CD4-positive, alpha-beta T cell treated with Interleukin-2 at 100 ng/mL for 4 hours (primary cell): ENCODE results near the gene RANBP9.

Experiments
- DNase-seq: peaks from one replicate; pipeline ENCODE4 v3.0.0-alpha.2; 2020; ENCODE audit warnings: low spot score

Gene RANBP9

DNA sequence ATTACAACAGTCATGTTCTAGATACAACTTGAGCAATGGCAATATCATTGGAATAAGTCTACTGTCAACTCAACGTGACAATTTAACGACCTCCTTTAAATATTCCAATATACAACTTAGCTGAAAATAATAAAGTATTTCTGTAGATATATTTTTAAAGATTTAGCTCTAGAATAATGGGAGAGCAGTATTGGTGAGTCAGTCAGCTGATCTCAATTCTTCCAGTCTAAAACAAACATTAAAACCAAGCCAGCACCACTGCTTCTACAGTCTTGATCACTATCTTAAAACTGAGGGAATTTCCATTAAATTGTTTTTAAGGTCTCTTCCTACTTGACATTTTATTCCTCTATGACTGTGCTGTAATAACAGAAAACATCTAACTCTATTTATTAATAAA is 58.3 kb downstream of the RANBP9 start:
- no peak for DNase-seq

DNA sequence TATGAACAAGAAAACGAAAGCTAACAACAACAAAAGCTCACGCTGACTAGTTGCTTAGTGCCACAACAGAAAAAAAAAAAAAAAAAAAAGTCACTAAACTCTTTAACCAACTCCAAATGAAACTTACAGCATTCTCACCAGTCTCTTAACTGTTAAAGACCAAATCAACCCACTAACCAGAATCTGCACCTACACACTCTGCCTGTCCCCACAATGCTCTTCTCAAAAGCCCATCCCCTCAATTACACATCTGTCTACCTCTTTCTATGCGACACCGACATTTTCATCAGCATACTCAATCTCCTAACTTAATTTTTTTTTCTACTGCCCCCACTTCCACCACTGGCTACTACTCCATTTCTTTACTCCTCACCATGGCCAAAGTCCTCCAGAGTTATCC is 62.2 kb downstream of the RANBP9 start:
- DNase-seq: no peak

DNA sequence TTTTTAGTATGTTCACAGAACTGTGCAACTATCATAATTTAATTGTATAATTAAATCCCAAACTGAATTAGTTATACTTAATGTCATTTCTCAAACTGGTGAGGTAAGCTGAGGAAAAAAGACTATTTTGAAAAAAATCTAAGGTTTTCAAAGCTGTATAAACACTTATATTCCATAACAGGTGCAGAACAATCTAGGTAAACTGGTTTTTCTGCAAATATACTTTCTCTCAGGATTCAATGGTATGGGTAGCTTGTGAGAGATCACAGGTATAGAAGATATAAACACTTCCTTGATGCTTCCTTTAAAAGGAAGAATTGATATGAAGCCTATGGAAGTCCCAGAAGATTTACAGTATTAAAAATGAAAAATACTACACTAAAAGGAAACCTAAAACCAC is 62.8 kb downstream of the RANBP9 start:
- DNase-seq: no peak

DNA sequence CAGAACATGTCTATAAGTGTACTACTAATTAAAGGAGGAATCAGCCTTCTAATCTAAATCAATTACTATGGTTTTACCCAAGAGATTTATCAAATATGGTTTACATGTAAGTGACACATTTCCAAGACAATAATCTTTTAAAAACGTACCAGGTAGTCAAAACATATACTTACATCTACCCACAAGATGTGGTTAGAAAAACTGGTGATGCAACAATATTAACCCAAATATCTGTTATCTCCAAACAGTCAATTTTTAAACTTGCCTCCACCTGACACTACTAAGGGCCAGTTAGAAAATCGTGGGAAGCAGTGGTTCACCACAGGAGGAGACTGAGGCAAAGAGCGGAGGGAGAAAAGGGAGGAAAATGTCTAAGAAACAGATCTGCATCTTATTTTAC is 68.5 kb downstream of the RANBP9 start:
- DNase-seq: no peak

DNA sequence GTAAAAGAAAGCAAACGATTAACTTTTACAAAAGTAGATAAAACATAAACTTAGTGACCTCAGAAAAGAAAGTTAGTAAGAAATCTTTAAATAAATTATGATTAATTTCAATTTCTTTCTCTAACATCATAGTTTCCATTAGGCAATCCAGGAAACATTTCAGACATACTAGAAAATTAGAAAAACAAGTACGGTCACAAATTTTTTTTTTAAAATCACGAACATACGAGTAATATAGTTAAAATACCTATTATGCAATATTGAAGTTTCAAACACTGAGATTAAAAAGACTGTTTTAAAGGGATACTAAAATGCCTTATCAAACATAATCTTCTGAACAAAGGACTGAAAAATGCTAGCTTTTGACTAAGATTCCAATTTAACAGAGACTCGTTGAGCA is 70.3 kb downstream of the RANBP9 start:
- no peak for DNase-seq

DNA sequence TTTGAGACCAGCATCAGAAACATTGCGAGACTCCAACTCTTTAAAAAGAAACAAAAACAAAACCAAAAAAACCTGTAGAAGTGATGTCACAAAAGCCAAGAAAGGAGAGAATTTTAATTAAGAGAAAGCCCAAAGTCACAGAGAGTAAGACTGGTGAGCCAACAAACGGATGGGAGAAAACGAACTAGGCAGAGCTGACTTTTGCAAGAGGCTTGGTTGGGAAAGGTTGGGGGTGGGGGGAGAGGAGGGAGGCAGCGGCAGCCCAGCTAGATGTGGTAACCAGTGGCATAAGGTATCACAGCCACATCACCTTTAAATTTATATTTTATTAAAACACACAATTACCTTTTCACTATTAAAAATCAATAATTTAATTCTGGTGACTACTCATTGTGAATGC is 73.0 kb downstream of the RANBP9 start:
- no peak for DNase-seq

DNA sequence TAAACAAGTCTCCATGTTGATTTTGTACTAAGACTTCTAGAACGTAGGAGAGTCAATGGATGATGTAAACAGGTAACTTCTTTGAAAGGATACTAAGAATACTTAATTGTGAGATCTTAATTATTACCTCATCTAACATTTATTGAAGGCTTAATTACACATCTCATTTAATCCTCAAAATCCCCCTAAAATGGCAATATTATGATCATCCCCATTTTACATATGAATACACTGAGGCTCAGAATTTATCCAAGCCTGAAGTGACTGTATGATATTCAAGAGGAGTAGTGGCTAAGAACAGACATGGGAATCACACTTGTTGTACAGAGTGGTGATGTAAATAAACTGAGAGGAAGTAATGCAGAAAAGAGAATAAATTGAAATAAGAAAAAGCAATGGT is 73.6 kb downstream of the RANBP9 start:
- no peak for DNase-seq

DNA sequence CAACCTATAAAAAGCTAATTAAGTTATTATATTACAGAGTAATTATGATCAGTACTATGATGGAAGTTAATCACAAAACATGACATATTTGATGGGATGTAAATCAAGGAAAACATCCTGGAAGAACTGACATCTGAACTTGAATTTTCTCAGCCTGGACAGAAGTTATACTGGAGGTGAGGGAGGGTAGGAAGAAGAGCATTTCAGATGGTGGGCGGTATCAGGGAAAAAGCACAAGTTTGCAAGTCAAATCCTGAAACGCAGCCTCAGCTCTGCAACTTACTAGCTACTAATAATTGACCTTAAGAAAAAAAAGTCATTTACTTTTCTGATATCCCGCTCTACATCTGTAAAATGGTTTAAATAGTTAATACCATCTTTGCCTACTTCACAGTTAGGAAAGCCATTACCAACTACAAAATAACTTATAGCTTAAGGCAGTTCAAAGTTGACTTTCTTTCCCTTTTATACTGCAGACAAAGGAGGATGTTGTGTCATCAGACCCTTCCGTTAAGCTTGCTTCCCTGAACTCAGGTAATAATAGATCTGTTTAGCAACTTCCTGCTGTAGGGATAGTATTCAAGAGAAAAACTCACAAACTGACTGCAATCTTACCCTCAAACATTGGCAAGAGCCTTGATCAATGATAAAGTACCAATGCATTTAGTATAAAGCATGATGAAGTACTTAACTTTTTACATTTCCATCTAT is 75.5 kb downstream of the RANBP9 start:
- peak; percentile 12 for DNase-seq

DNA sequence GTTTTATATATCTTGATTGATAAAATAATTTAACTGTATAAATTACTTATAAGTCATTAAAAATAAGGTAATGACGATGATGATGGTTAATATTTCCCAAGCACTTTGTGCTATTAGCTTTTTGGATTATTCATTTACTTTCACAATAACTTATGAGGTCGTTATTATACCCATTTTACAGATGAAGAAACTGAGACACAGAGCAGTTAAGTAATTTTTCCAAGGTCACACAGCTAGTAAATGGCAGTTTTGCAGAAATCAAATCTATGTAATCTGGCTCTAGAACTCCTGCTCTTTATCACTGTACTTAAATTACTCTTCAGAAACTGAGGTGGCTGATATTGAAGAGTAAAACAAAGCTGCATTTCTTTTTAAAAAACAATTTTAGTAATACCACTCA is 78.3 kb downstream of the RANBP9 start:
- no peak for DNase-seq

DNA sequence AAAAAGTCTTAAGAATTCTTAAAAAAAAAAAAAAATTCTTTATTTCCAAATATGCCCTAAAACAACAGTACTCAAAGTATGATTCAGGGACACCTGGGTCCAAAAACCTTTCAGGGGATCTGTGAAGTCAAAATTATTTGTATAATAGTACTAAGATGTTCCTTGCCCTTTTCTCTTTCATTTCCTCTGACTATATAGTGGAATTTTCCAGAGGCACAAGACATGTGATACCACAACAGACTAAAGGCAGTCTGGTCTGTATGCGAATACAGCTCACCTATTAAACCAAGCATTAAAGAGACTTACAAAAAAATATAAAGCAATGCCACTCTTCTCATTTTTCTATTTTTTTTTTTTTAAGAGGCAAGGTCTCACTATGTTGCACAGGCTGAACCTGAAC is 81.1 kb downstream of the RANBP9 start:
- DNase-seq: no peak

DNA sequence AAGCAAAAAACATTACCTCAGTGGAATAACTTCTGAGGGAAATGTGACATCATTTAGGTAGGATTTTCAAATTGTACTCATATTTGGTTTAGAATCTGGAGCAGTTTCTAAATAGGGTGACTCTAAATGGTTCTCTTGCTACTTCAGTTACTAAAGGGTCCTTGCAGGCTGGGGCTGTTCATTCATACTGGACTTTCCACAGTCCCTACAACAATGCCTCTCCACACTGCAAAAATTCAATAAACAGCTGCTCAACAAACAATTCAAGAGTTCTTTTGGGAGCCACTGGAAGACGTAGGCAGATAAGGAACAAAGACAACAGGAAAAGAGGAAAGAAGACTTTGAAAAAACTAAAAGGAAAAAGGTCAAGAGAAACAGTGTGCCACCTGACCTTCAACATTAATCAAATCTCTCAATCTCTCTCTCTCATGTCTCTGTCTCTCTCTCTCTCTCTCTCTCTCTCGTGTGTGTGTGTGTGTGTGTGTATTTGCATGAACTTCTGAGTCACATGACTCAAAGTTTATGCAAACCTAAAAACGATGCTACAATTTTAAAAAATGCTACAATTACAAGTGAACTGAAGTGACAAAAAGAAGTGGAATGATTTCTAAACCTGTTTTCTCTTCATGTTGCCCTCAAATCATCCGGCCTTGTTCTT is 82.0 kb downstream of the RANBP9 start:
- no peak for DNase-seq

DNA sequence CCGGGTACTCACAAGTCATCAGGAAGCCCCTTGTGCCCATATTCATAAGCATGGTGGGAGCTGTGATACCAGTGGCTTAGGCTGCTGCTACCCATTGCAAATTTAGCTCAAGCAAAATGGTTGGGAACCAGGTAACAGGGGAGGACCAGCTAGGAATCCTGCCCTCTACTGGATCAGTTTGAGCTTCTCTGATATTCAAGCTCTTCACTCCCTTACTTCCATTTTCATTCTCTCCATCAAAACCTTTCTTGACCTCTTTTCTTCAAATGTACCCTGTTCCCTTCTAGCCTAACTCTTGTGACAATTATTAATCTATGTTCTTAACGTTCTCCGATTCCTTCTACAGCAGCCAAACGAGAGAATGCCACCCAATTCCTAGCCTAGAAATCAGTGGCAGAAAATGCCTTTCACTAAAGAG is 86.8 kb downstream of the RANBP9 start:
- DNase-seq: peak; percentile 55

DNA sequence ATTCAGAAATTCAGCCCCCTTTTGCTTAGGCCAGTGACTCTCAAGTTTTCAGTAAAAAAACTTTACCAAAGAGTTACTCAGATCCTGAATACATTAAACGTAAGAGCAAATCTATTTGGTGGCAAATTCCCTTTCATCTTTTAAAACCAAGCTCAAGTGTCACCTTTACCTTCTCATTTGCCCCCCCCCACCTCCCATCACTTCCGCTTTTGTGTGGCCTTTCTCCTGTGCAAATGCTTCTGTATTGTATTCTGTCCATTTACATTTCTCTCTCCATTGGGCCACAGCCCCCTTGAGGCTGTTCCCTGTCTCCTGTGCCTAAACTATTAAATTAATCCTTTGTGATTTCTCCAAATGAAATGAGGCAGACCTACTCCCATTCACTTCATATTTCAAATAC is 94.6 kb downstream of the RANBP9 start:
- no peak for DNase-seq

DNA sequence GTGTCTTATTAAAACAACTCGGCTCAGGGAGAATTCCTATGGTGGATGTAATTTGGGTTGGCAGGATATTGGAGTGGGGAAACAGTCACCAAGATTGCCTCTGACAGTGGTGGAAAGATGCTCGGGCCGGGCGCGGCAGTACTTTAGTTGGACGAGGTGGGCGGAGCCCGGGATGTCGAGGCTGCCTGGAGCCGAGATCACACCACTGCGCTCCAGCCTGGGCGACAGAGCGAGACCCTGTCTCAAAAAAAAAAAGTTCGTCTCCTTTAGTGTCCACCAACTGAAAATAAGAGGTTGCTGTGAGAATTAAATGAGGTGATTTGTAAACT is 95.9 kb downstream of the RANBP9 start:
- peak; percentile 33 for DNase-seq

DNA sequence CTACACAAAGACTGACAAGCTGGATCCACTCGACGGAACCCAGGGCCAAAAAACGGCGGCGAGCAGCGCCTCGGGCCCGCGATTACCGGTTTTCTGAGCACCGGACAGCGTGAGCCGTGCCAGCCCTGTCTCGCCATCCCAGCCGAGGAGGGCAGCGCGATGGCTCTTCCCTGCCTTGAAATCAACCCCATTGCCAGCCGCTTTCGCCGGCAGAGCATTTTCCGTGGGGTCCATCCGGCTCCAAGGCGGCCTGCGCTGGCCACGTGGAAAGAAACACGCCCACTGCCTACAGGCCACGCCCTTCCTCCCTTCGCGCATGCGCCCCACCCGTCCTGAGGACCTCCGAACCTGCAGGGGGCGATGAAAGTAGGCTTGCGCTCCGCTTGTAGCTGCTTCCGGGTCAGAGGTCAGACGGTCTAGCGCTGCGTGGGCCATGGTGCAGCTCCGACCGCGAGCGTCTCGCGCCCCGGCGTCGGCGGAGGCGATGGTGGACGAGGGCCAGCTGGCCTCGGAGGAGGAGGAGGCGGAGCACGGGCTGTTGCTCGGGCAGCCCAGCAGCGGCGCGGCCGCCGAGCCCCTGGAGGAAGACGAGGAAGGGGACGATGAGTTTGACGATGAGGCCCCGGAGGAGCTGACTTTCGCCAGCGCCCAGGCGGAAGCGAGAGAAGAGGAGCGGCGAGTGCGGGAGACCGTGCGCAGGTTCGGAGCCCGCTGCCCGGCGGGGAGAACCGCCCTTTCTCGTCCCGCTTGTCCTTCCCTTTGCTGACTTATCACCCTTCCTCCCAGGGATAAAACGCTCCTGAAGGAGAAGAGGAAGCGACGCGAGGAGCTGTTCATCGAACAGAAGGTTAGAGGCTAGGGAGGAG is 96.5 kb downstream of the RANBP9 start, which contains the start of gene NOL7:
NOL7 (plus strand) TSS at position 410 of the 866 bp plus-strand sequence; CDS start at position 434, 24 bp downstream.
- DNase-seq: peak; percentile 98

DNA sequence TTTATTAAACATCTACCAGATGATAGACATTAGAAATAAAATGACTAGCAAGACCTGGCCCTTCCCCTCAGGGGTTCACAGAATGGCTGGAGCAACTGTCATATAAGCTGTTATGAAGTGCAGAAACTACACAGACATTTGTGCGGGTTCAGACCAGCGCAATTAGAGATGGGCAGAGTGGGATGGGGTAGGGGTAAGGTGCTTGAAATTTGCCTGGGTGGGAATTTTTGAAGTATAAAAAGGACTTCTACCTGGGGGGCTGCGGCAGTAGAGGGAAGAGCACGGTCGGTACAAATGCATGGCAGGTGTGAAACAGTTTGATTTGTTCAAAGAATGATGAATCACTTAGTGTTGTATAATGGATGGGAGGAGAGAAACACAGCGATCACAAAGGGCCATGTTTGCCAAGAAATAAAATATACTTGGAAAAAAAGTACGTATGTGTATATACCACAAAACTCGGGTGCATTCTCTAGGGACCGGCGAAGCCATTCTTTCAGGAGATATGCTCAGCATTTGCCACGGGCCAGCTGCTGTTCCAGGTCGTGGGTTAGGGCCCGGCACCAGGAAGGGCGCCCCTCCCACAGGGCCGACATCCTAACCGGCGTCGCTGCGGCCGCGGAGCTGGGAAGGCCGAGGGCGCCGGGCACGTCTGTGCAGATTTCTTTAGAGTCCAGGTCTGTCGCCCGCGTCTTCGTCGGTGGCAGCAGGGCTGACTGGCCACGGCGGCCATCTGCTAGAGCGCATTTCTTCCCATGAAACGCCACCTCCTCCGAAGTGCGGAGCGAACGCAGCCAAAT is 97.3 kb downstream of the RANBP9 start:
- peak; percentile 13 for DNase-seq

DNA sequence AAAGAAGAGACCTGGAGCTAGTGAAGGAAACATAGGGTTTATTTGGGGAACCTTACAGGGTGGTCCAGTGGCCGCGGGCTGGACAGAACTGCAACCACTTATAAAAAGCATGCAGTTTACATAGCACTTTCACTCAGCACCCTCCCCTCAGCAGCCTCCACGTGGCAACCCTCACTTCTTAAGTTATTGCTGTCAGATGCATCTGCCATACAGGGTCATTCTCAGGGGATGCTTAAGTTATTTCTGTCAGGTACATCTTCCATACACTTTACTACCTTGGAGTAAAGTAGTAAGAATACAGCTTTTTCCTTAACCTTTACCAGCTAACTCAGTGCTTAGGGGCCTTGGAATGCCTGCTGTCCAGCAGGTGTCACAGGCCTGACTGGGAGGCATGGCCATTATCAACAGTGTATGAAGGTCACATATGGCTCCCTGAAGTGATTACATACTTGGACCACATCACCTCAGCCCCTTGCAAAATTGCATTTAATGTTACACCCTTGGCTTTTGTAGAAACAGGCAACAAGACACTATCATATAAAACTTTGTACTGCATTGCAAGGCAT is 98.5 kb downstream of the RANBP9 start:
- DNase-seq: no peak

DNA sequence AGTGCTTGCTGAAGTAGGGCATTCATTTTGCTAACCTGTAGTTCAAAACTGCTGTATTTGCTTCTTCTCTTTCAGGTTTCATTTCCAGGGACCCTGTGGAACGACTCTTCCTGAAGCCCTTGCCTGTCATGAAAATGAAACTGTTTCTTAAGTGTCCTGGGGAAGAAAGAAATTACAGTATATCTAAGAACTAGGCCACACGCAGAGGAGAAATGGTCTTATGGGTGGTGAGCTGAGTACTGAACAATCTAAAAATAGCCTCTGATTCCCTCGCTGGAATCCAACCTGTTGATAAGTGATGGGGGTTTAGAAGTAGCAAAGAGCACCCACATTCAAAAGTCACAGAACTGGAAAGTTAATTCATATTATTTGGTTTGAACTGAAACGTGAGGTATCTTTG is 99.9 kb downstream of the RANBP9 start:
- no peak for DNase-seq

DNA sequence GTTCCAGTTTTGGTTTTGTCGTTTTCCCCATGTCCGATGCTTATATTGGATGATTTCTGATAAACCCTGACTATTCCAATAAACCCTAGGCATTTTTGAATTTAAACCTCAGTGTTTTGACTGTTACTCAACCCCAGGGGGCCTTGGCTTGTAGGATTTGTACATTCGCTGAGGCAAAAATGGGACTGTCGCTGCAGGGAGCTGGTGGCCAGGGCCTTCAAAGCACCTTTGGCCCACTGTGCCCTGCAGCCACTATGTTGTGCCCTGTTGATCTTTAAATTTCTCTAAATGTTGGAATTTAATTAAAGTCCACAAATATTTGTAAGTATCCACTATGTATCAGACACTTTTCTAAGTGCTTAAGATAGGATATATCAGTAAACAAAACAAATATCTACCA is 106.0 kb downstream of the RANBP9 start:
- DNase-seq: no peak

DNA sequence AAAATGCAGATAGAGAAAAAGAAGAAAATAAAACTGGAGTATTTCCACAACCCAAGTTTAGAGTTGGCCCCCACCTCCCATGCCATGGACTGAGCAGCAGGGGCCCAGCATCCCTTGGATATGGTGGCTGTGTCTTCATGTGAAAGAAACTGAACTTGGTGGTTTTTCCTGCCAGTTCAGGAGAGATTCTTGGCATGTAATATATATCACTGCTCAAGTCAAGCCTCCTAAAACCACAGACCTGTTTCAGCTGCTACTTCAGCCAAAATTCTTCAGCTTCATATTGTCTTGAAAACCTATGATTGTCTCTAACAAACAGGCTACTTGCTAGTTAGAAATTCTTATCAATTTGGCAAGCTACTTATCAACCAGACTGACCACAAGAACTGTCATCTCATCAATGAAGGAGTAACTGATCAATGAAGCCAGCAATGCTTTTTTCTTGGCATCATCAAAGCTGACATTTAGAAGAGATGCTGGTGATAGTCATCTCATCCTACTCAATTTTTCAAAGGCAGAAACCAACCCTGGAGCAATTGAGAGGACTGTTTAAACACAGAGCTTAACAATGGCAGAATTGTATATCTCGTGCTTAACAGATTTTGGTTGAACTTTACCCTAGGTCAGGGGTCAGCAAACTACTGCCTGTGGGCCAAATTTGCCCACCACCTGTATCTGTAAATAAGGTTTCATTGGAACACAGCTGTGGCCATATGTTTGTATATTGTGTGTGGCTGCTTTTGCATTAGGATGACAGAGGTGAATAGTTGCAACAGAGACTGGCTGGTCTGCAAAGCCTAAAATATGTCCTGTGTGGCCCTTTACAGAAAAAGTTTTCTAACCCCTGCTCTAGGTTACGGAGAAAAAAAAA is 106.9 kb downstream of the RANBP9 start:
- DNase-seq: no peak

DNA sequence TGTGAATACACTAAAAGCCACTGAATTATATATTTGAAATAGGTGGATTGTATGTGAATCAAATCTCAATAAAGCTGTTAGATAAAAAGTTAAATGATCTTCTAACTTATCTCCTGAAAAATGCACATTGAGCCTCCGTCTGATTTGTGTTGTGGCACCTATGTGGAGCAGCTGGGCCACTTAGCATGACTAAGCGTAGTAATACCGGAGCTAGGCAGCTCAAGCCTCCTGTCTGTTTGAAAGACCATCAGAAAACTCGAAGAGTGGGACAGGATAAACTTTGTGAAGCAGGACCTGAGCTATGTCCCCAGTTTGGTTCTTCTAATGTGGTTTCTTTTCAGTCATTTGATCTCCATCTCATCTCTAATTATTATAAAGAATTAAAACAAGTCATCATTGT is 107.5 kb downstream of the RANBP9 start:
- no peak for DNase-seq
